H1 (cell line): Measurements from ENCODE around the gene CACNG4. TPM values are rescaled to one million over a fixed set of nuclear protein-coding genes. Genes with fewer than 3 reads are reported as not detected.

Experiments used
- CTCF ChIA-PET: fragments of 300-600 bp; sonication (Branson Sonifier 250); formaldehyde crosslinking; loops from one replicate; lab custom pipeline; 2021; ENCODE audit not compliant: partially characterized antibody; lab: Charles Lee
- POLR2A ChIA-PET: fragments of 300-600 bp; sonication (Branson Sonifier 250); formaldehyde crosslinking; loops from one replicate; lab custom pipeline; 2021; ENCODE audit warnings: inconsistent platforms; ENCODE audit not compliant: partially characterized antibody; lab: Charles Lee
- DNase-seq, 2 experiments: peaks; one replicate each; pipeline versions ENCODE4 v3.0.0 to v3.0.0-alpha.2; 2010 to 2022; ENCODE audit warnings: low spot score in 2 of 2, low read depth in 1 of 2, mixed read lengths in 1 of 2
- FAIRE-seq: peaks from 2 replicates; lab custom pipeline; 2011; peaks lifted over from hg19 to GRCh38; lab: Jason Lieb, UNC
- H2AFZ ChIP-seq: 2 replicates; pipeline ENCODE4 v1.8.1; 2012; ENCODE audit warnings: low read length, inconsistent platforms
- H2AK5ac ChIP-seq: 2 replicates; pipeline ENCODE4 v1.6.1; 2013; ENCODE audit warnings: low read depth, low read length
- H2BK120ac ChIP-seq: replicated peaks from 2 replicates; pipeline ENCODE3; 2013; ENCODE audit warnings: low read depth, low read length, inconsistent platforms
- H2BK12ac ChIP-seq: 2 replicates; pipeline ENCODE4 v1.6.1; 2013; ENCODE audit warnings: low read depth, low read length
- H2BK15ac ChIP-seq: 2 replicates; pipeline ENCODE4 v1.6.1; 2013; ENCODE audit warnings: low read length
- H2BK20ac ChIP-seq: 2 replicates; pipeline ENCODE4 v1.6.1; 2013; ENCODE audit warnings: low read length
- H2BK5ac ChIP-seq: 2 replicates; pipeline ENCODE4 v1.6.1; 2013; ENCODE audit warnings: low read depth, low read length
- H3K14ac ChIP-seq: 2 replicates; pipeline ENCODE4 v1.6.1; 2013; ENCODE audit warnings: inconsistent platforms; ENCODE audit not compliant: insufficient read length
- H3K18ac ChIP-seq: 2 replicates; pipeline ENCODE4 v1.6.1; 2013; ENCODE audit warnings: low read length; ENCODE audit errors: extremely low read depth
- H3K23ac ChIP-seq: 2 replicates; pipeline ENCODE4 v1.6.1; 2013; ENCODE audit warnings: inconsistent platforms; ENCODE audit not compliant: insufficient read length
- H3K23me2 ChIP-seq: 2 replicates; pipeline ENCODE4 v1.6.1; 2013; ENCODE audit warnings: low read depth, low read length
- H3K27ac ChIP-seq: 2 replicates; pipeline ENCODE4 v1.6.1; 2011; ENCODE audit warnings: low read depth, low read length, inconsistent platforms
- H3K27me3 ChIP-seq, 4 experiments: replicated peaks in 1 of 4; 1 replicate in 1 of 4; 2 replicates in 3 of 4; pipeline versions ENCODE4 v1.6.1 to v1.8.1; 2011 to 2013; ENCODE audit warnings: low read length in 3 of 4, mild to moderate bottlenecking in 3 of 4, inconsistent platforms in 2 of 4, mixed read lengths in 2 of 4, moderate library complexity in 1 of 4; ENCODE audit not compliant: control insufficient read depth in 3 of 4, insufficient read depth in 3 of 4; ENCODE audit errors: extremely low read depth in 1 of 4
- H3K36me3 ChIP-seq, 4 experiments: 2 replicates each; pipeline versions ENCODE4 v1.6.1 to v1.8.1; 2011 to 2013; ENCODE audit warnings: mild to moderate bottlenecking in 4 of 4, low read length in 3 of 4, moderate library complexity in 2 of 4, control low read depth in 1 of 4, inconsistent platforms in 1 of 4; ENCODE audit not compliant: insufficient read depth in 4 of 4, control insufficient read depth in 2 of 4
- H3K4ac ChIP-seq: replicated peaks from 2 replicates; pipeline ENCODE3; 2013; ENCODE audit warnings: low read length, low read depth, mixed read lengths, inconsistent platforms; ENCODE audit not compliant: insufficient read length
- H3K4me1 ChIP-seq, 4 experiments: replicated peaks in 1 of 4; 1 replicate in 1 of 4; 2 replicates in 3 of 4; pipeline versions ENCODE4 v1.6.1 to v1.8.1; 2011 to 2013; ENCODE audit warnings: low read length in 3 of 4, inconsistent platforms in 2 of 4, mixed read lengths in 1 of 4; ENCODE audit not compliant: insufficient read depth in 4 of 4, control insufficient read depth in 3 of 4
- H3K4me2 ChIP-seq, 2 experiments: 2 replicates each; pipeline versions ENCODE4 v1.6.1 to v1.8.1; 2011 to 2013; ENCODE audit warnings: low read depth in 2 of 2, low read length in 2 of 2, control low read depth in 1 of 2, inconsistent platforms in 1 of 2, mild to moderate bottlenecking in 1 of 2; ENCODE audit not compliant: insufficient read depth in 1 of 2
- H3K4me3 ChIP-seq, 4 experiments: fragments of 200-600, 300-600 bp in 1 of 4; sonication (generic), shearing (Covaris generic), sonication (Bioruptor Twin) in 1 of 4; 2 replicates each; pipeline versions ENCODE4 v1.5.1 to v1.8.1; 2011 to 2016; ENCODE audit warnings: low read length in 4 of 4, low read depth in 3 of 4, control low read depth in 2 of 4, inconsistent platforms in 2 of 4, mild to moderate bottlenecking in 2 of 4, mixed read lengths in 1 of 4, moderate library complexity in 1 of 4; ENCODE audit not compliant: insufficient read depth in 2 of 4; ENCODE audit errors: extremely low read depth in 1 of 4
- H3K56ac ChIP-seq: replicated peaks from 2 replicates; pipeline ENCODE3; 2013; ENCODE audit warnings: low read depth, mild to moderate bottlenecking, mixed read lengths, low read length, inconsistent platforms; ENCODE audit not compliant: insufficient read length
- H3K79me1 ChIP-seq: 2 replicates; pipeline ENCODE4 v1.6.1; 2013; ENCODE audit warnings: low read depth, low read length, control low read depth
- H3K79me2 ChIP-seq, 2 experiments: 2 replicates each; pipeline versions ENCODE4 v1.6.1 to v1.8.1; 2012 to 2013; ENCODE audit warnings: low read length in 2 of 2, mild to moderate bottlenecking in 2 of 2, inconsistent platforms in 1 of 2; ENCODE audit not compliant: insufficient read depth in 2 of 2, control insufficient read depth in 1 of 2
- H3K9ac ChIP-seq, 4 experiments: replicated peaks in 1 of 4; 1 replicate in 1 of 4; 2 replicates in 3 of 4; pipeline versions ENCODE4 v1.6.1 to v1.8.1; 2011 to 2013; ENCODE audit warnings: low read depth in 3 of 4, low read length in 3 of 4, control low read depth in 2 of 4, mild to moderate bottlenecking in 2 of 4, moderate library complexity in 2 of 4, inconsistent platforms in 1 of 4; ENCODE audit errors: extremely low read depth in 1 of 4
- H3K9me3 ChIP-seq, 2 experiments: 2 replicates each; pipeline versions ENCODE4 v1.6.1 to v1.8.1; 2012 to 2013; ENCODE audit warnings: mild to moderate bottlenecking in 2 of 2, moderate library complexity in 2 of 2, control low read depth in 1 of 2, inconsistent platforms in 1 of 2, low read depth in 1 of 2, low read length in 1 of 2, mixed read lengths in 1 of 2; ENCODE audit not compliant: insufficient read depth in 2 of 2
- H4K20me1 ChIP-seq, 2 experiments: replicated peaks in 1 of 2; 2 replicates each; pipeline versions ENCODE3 to v1.8.1; 2011 to 2013; ENCODE audit warnings: inconsistent platforms in 2 of 2, low read length in 2 of 2, mild to moderate bottlenecking in 1 of 2; ENCODE audit not compliant: insufficient read depth in 2 of 2, control insufficient read depth in 1 of 2
- H4K5ac ChIP-seq: 2 replicates; pipeline ENCODE4 v1.6.1; 2013; ENCODE audit warnings: low read length, low read depth, mixed read lengths, inconsistent platforms; ENCODE audit not compliant: insufficient read length
- H4K8ac ChIP-seq: 2 replicates; pipeline ENCODE4 v1.8.0; 2013; ENCODE audit warnings: mild to moderate bottlenecking, moderate library complexity, low read length, inconsistent platforms; ENCODE audit not compliant: insufficient read depth; ENCODE audit errors: extremely low read depth
- H4K91ac ChIP-seq: replicated peaks from 2 replicates; pipeline ENCODE3; 2013; ENCODE audit warnings: low read length, mixed read lengths, inconsistent platforms; ENCODE audit not compliant: insufficient read length
- CBX5 ChIP-seq: fragments of 300-800, 300-1000 bp; sonication (generic); IDR thresholded peaks from 2 replicates; pipeline ENCODE4 v1.7.1; 2016; ENCODE audit warnings: antibody characterized with exemption, low read length, low read depth
- CBX8 ChIP-seq: fragments of 300-800, 300-1000 bp; sonication (generic); IDR thresholded peaks from 2 replicates; pipeline ENCODE4 v1.7.1; 2016; ENCODE audit warnings: low read depth, low read length, borderline replicate concordance
- GABPA ChIP-seq: IDR thresholded peaks from 2 replicates; pipeline ENCODE4 v1.6.1; 2011; ENCODE audit warnings: mild to moderate bottlenecking, low read length, moderate library complexity, borderline replicate concordance; ENCODE audit not compliant: insufficient read depth
- MAX ChIP-seq: IDR thresholded peaks from 2 replicates; pipeline ENCODE4 v1.6.1; 2012; ENCODE audit warnings: inconsistent platforms
- POU5F1 ChIP-seq: IDR thresholded peaks from 2 replicates; pipeline ENCODE4 v1.6.1; 2011; ENCODE audit warnings: low read depth, mild to moderate bottlenecking, low read length, moderate library complexity
- SAP30 ChIP-seq: fragments of 300-600 bp; sonication (generic); IDR thresholded peaks from 2 replicates; pipeline ENCODE4 v1.7.1; 2012; ENCODE audit warnings: low read length, moderate library complexity, mild to moderate bottlenecking, inconsistent platforms; ENCODE audit not compliant: insufficient read depth, insufficient replicate concordance
- SP1 ChIP-seq: IDR thresholded peaks from 2 replicates; pipeline ENCODE4 v1.6.1; 2011; ENCODE audit warnings: low read depth, low read length
- SP4 ChIP-seq: IDR thresholded peaks from 2 replicates; pipeline ENCODE4 v1.6.1; 2012; ENCODE audit warnings: low read length, inconsistent platforms
- TAF7 ChIP-seq: optimal IDR thresholded peaks from 2 replicates; pipeline ENCODE3; 2011; ENCODE audit warnings: low read depth, mild to moderate bottlenecking, inconsistent platforms, low read length, moderate library complexity, borderline replicate concordance
- WGBS, 2 experiments: shearing (Covaris generic) in 1 of 2; methylation state at CpG; one replicate each; pipeline versions ENCODE4 v1.1.6 to v1.1.7; 2013 to 2015; ENCODE audit warnings: low lambda C conversion rate in 2 of 2, mixed read lengths in 2 of 2, inconsistent platforms in 1 of 2, low coverage in 1 of 2, missing lambda C conversion rate in 1 of 2; ENCODE audit not compliant: insufficient replicate concordance in 2 of 2, insufficient coverage in 1 of 2, insufficient read length in 1 of 2; ENCODE audit errors: extremely low coverage in 1 of 2, missing lambda C conversion rate in 1 of 2; 5-methylcytosine and 5-hydroxymethylcytosine counted together
- polyA plus RNA-seq, 7 experiments: library from polyadenylated mRNA; depleted of rRNA in 3 of 7; stranded (reverse) in 5 of 7; unstranded in 2 of 7; fragments of >200 nt in 5 of 7; fragments of 200-250 nt in 2 of 7; gene quantifications; 1 replicate in 5 of 7; 2 replicates in 1 of 7; 4 replicates in 1 of 7; pipeline versions ENCODE4 v1.2.1 to v1.2.3, GENCODE V29; 2011 to 2013; ENCODE audit warnings: missing spikeins in 2 of 7, mixed read lengths in 2 of 7
- total RNA-seq: library from RNA; stranded (reverse); fragmentation: NEBNext Ultra II Directional; extraction: Animal tissue kit (Norgen Biotek cat#: 25700); gene quantifications from 2 replicates; pipeline ENCODE4 v1.2.1, GENCODE V29; 2021

Gene CACNG4
- total and polyA plus RNA-seq, 2 of the 8 experiments (the other 6 are each of a cell fraction or from before 2014, with no cell fraction given) = 3.6 to 5.6 TPM

GRCh38 chr17:66949501-66949900 lies 15.0 kb upstream of the CACNG4 start:
- Histone ChIP-seq H3K4ac (no peak overlapping the region), H4K20me1 (no peaks in the 10 kb centered on the region), H3K23ac (no peak overlapping the region), H2BK15ac (no peak overlapping the region; the same call in 1 of the 2 replicates), H3K23me2 (0 out of 2 replicates have a peak, but pooled peaks cover 3% of the 10 kb centered on the region), H3K4me3 (no peak overlapping the region), H3K9ac (no peak overlapping the region), H2AK5ac (no peak overlapping the region), H3K27ac (no peak overlapping the region), H2BK12ac (0 out of 2 replicates have a peak overlapping the region, but pooled peaks have one; percentile 27), H3K18ac (no peak overlapping the region), H3K4me1 (peaks cover 8 to 21% (median 18%) of the 10 kb centered on the region in 4 experiments), H3K79me2 (no peaks in the 10 kb centered on the region), H3K9me3 (no peaks in the 10 kb centered on the region), H2BK5ac (peak overlapping the region; percentile 75; the same call in 1 of the 2 replicates), H3K79me1 (no peaks in the 10 kb centered on the region), H2BK120ac (no peak overlapping the region), H4K5ac (no peak overlapping the region), H3K36me3 (no peaks in the 10 kb centered on the region), H3K56ac (no peak overlapping the region), H3K14ac (no peak overlapping the region), H3K4me2 (no peak overlapping the region), H2BK20ac (0 out of 2 replicates have a peak overlapping the region, but pooled peaks have one; percentile 48), H4K8ac (no peak overlapping the region), H2AFZ (no peak overlapping the region), H3K27me3 (peaks cover 0 to 3% (median under 1%) of the 10 kb centered on the region in 4 experiments; a peak in 1 of 7 replicates), H4K91ac (no peak overlapping the region)
- FAIRE-seq = no peak
- no peak for DNase-seq
- CTCF ChIA-PET = interaction anchor here (0.9 to 1.3 kb wide), 3 partner anchors 10 to 41 kb away, joined by 3 to 6 read pairs (median 4); no protein-coding TSS in a partner anchor
- WGBS, 2 experiments = 83% methylated on average over 10 of the region's 10 CpGs; no CpG with 5 or more reads in 1 of the 2 experiments
- TF ChIP-seq SP4 = no peak
- TF ChIP-seq GABPA = no peak
- TF ChIP-seq CBX5 = no peak
- TF ChIP-seq CBX8 = no peak
- no peak for TF ChIP-seq POU5F1
- no peak for TF ChIP-seq MAX
- TF ChIP-seq SAP30 = no peak
- no peak for TF ChIP-seq TAF7
- no peak for TF ChIP-seq SP1
- POLR2A ChIA-PET = interaction anchor here (1.0 kb wide), 1 partner anchor 12 kb away, joined by 4 read pairs; no protein-coding TSS in a partner anchor
